ENCODE data around the gene PTPN1. TPM values are rescaled to one million over a fixed set of nuclear protein-coding genes. Genes with fewer than 3 reads are reported as not detected.
"Not testable (repeated sequence)": the region's sequence is repeated elsewhere in the genome, so short reads cannot be mapped to it uniquely, and the experiment has no call there.

Gene PTPN1
- total RNA-seq, 1 donor = 45.3 TPM

- no peak overlapping the region for H3K4me3 ChIP-seq (ENCODE audit: low read depth, low read length)
- TF ChIP-seq CTCF (IDR thresholded peaks at IDR 0.05; ENCODE audit: insufficient read depth, low read depth, low read length) = no peak
- no peak for DNase-seq (ENCODE audit: low read depth)
These were observed 58.4 kb downstream of the PTPN1 start for GRCh38 chr20:50568549-50568942.

- H3K4me3 ChIP-seq (ENCODE audit: low read depth, low read length); DNase-seq (ENCODE audit: low read depth): not testable (repeated sequence)
These were observed 59.3 kb downstream of the PTPN1 start for GRCh38 chr20:50569487-50569863.

GRCh38 chr20:50569864-50570836, 60.0 kb downstream of the PTPN1 start:
- no peak overlapping the region for H3K4me3 ChIP-seq (ENCODE audit: low read depth, low read length)
- DNase-seq (ENCODE audit: low read depth) = peak; percentile 59
- TF ChIP-seq CTCF (IDR thresholded peaks at IDR 0.05; ENCODE audit: insufficient read depth, low read depth, low read length) = peak; percentile 63

GRCh38 chr20:50571466-50571865, 61.3 kb downstream of the PTPN1 start:
- TF ChIP-seq CTCF (IDR thresholded peaks at IDR 0.05; ENCODE audit: insufficient read depth, low read depth, low read length) = no peak
- DNase-seq (ENCODE audit: low read depth) = no peak
- H3K4me3 ChIP-seq (ENCODE audit: low read depth, low read length) = no peak overlapping the region

GRCh38 chr20:50572938-50573777, 63.0 kb downstream of the PTPN1 start:
- DNase-seq (ENCODE audit: low read depth) = peak; percentile 73
- TF ChIP-seq CTCF (IDR thresholded peaks at IDR 0.05; ENCODE audit: insufficient read depth, low read depth, low read length) = no peak
- H3K4me3 ChIP-seq (ENCODE audit: low read depth, low read length) = no peak overlapping the region

GRCh38 chr20:50574108-50574507, 63.9 kb downstream of the PTPN1 start:
- no peak for DNase-seq (ENCODE audit: low read depth)
- no peak for TF ChIP-seq CTCF (IDR thresholded peaks at IDR 0.05; ENCODE audit: insufficient read depth, low read depth, low read length)
- H3K4me3 ChIP-seq (ENCODE audit: low read depth, low read length) = no peak overlapping the region

GRCh38 chr20:50574586-50574985, 64.4 kb downstream of the PTPN1 start:
- no peak for DNase-seq (ENCODE audit: low read depth)
- no peak for TF ChIP-seq CTCF (IDR thresholded peaks at IDR 0.05; ENCODE audit: insufficient read depth, low read depth, low read length)
- H3K4me3 ChIP-seq (ENCODE audit: low read depth, low read length) = no peak overlapping the region
